ENCODE measurements around the gene ZNF687. TPM values are rescaled to one million over a fixed set of nuclear protein-coding genes. Genes with fewer than 3 reads are reported as not detected.
A peak's percentile ranks its signal among the peaks of the same experiment; 100 is the strongest.

Gene ZNF687
- polyA plus RNA-seq, 2 donors: 8.0 to 11.4 TPM

DNA sequence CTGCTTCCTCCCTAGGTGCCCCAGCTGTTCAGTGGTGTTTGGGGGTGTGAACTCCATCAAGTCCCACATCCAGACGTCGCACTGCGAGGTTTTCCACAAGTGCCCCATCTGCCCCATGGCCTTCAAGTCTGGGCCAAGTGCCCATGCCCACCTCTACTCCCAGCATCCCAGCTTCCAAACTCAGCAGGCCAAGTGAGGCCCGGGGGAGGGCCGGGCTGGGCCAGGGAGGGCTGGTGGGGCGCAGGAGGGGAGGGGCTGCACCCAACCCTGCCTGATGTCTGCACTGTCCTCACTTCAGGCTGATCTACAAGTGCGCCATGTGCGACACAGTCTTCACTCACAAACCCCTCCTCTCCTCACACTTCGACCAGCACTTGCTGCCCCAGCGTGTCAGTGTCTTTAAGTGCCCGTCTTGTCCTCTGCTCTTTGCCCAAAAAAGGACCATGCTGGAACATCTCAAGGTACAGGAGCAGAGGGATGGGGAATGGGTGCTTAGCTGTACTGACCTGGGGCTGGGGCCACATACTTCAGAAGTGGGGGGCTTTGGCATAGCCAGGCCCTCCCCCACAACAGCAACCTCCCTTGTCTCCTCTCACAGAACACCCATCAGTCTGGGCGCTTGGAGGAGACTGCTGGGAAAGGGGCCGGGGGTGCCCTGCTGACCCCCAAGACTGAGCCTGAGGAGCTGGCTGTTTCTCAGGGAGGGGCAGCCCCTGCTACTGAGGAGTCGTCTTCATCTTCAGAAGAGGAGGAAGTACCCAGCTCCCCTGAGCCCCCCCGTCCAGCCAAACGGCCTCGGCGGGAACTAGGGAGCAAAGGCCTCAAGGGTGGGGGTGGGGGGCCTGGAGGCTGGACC is 7.2 kb downstream of the ZNF687 start:
- H3K27ac ChIP-seq (ENCODE audit: low read depth in 2 of 2, low read length in 1 of 2): no peak overlapping the region
- WGBS, 2 donors: 78 to 79% methylated on average over 18 of the region's 18 CpGs
- H3K9me3 ChIP-seq (ENCODE audit: control insufficient read depth in 2 of 2, insufficient read depth in 1 of 2, low read depth in 1 of 2, low read length in 1 of 2): no peaks in the 10 kb centered on the region
- no peaks in the 10 kb centered on the region for H3K27me3 ChIP-seq (ENCODE audit: control insufficient read depth in 1 of 2, insufficient read depth in 2 of 2, low read length in 2 of 2)
- H3K36me3 ChIP-seq (ENCODE audit: control insufficient read depth in 2 of 2, insufficient read depth in 2 of 2, low read length in 1 of 2): peaks cover 52 to 64% of the 10 kb centered on the region in 2 donors
- H3K4me3 ChIP-seq (ENCODE audit: low read depth in 1 of 2, low read length in 2 of 2): no peak overlapping the region
- no peaks in the 10 kb centered on the region for H3K4me1 ChIP-seq (ENCODE audit: control insufficient read depth in 2 of 2, insufficient read depth in 2 of 2, low read length in 1 of 2)

DNA sequence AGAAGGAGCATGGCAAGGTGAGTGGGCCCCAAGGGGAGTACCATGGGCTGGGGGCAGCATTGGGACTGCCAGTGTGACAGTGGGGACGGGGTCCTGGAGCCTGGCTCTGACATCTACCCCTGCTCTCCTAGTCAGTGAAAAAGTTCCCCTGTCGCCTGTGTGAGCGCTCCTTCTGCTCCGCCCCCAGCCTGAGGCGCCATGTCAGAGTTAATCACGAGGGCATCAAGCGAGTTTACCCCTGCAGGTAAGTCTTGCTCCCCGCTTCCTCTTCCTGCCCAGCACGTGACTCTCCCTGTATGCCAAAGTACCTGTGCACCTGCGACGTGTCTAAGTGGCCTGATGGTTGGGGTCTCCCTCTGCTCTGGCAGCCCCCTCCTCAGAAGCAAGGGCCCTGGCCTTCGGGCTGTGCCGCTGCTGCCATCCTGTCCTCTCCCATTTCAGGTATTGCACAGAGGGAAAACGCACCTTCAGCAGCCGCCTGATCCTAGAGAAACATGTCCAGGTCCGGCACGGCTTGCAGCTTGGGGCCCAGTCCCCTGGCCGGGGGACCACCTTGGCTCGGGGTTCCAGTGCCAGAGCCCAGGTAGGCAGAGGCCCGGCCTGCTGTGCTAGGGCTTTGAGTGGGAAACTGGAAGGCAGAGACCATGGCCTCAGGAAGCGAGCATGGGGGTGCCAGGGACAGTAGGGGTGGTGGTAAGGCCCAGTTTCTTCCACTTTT is 8.1 kb downstream of the ZNF687 start:
- Histone ChIP-seq H3K4me1 (ENCODE audit: control insufficient read depth in 2 of 2, insufficient read depth in 2 of 2, low read length in 1 of 2) (no peaks in the 10 kb centered on the region), H3K4me3 (ENCODE audit: low read depth in 1 of 2, low read length in 2 of 2) (no peak overlapping the region), H3K27me3 (ENCODE audit: control insufficient read depth in 1 of 2, insufficient read depth in 2 of 2, low read length in 2 of 2) (no peaks in the 10 kb centered on the region), H3K27ac (ENCODE audit: low read depth in 2 of 2, low read length in 1 of 2) (no peak overlapping the region), H3K36me3 (ENCODE audit: control insufficient read depth in 2 of 2, insufficient read depth in 2 of 2, low read length in 1 of 2) (peaks cover 56 to 70% of the 10 kb centered on the region in 2 donors), H3K9me3 (ENCODE audit: control insufficient read depth in 2 of 2, insufficient read depth in 1 of 2, low read depth in 1 of 2, low read length in 1 of 2) (no peaks in the 10 kb centered on the region)
- WGBS, 2 donors: 78 to 82% methylated on average over 21 of the region's 21 CpGs

DNA sequence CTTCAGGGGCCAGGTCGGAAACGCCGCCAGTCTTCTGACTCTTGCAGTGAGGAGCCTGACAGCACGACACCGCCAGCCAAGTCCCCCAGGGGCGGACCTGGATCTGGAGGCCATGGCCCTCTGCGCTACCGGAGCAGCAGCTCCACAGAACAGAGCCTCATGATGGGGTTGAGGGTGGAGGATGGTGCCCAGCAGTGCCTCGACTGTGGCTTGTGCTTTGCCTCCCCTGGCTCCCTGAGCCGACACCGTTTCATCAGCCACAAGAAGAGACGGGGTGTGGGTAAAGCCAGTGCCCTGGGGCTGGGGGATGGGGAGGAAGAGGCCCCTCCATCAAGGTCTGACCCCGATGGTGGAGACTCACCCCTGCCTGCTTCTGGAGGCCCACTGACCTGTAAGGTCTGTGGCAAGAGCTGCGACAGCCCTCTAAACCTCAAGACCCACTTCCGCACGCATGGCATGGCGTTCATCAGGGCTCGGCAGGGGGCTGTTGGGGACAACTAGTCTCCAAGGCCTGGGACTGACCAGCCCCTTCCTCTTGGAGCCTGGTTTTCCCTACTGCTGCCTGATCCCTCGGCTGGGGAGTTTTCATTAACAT is 8.7 kb downstream of the ZNF687 start:
- Histone ChIP-seq H3K4me1 (ENCODE audit: control insufficient read depth in 2 of 2, insufficient read depth in 2 of 2, low read length in 1 of 2) (no peaks in the 10 kb centered on the region), H3K27ac (ENCODE audit: low read depth in 2 of 2, low read length in 1 of 2) (no peak overlapping the region), H3K4me3 (ENCODE audit: low read depth in 1 of 2, low read length in 2 of 2) (no peak overlapping the region), H3K27me3 (ENCODE audit: control insufficient read depth in 1 of 2, insufficient read depth in 2 of 2, low read length in 2 of 2) (no peaks in the 10 kb centered on the region), H3K9me3 (ENCODE audit: control insufficient read depth in 2 of 2, insufficient read depth in 1 of 2, low read depth in 1 of 2, low read length in 1 of 2) (no peaks in the 10 kb centered on the region), H3K36me3 (ENCODE audit: control insufficient read depth in 2 of 2, insufficient read depth in 2 of 2, low read length in 1 of 2) (peaks cover 57 to 73% of the 10 kb centered on the region in 2 donors)
- WGBS, 2 donors: 80 to 83% methylated on average over 19 of the region's 19 CpGs

DNA sequence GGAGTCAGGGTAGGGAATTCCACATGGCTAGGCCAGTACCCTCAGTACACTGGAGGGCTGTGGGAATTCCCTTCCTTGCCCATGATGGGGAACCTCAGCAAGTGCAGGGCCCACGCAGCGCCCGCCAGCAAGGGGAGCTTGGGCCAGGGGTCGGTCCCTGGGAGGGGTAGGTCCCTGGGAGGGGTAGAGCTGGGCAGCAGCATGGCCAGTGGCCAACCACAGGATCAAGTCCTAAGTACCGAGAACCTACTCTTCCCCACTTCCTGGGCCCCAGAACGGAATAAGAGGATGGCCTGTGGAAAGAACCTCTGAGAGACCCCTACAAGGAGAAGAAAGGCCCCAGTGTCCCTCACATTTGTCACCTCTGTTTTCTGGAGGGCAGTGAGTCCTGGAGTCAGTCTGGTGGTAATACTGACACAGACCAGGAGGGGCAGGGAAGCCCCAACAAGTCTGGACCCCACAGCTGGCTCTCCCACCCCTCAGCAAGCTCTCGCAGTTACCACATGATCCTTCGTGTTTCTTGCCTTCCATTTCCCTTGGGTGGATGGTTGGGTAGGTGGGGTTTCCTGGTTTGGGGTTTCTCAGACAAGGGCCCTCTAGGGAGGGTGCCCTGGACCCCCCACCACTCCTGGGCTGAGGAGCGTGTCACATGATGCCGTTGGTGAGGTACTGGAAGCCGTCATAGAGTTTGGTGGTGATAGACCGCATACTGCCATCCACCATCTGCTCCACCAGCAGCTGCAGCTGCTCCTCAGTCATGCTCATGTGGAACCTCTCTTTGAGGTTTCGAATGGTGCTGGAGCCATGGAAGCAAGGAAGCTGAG is 10.3 kb downstream of the ZNF687 start:
- Histone ChIP-seq H3K4me1 (ENCODE audit: control insufficient read depth in 2 of 2, insufficient read depth in 2 of 2, low read length in 1 of 2) (no peaks in the 10 kb centered on the region), H3K27me3 (ENCODE audit: control insufficient read depth in 1 of 2, insufficient read depth in 2 of 2, low read length in 2 of 2) (no peaks in the 10 kb centered on the region), H3K27ac (ENCODE audit: low read depth in 2 of 2, low read length in 1 of 2) (no peak overlapping the region), H3K9me3 (ENCODE audit: control insufficient read depth in 2 of 2, insufficient read depth in 1 of 2, low read depth in 1 of 2, low read length in 1 of 2) (no peaks in the 10 kb centered on the region), H3K4me3 (ENCODE audit: low read depth in 1 of 2, low read length in 2 of 2) (no peak overlapping the region), H3K36me3 (ENCODE audit: control insufficient read depth in 2 of 2, insufficient read depth in 2 of 2, low read length in 1 of 2) (peaks cover 46 to 69% of the 10 kb centered on the region in 2 donors)
- WGBS, 2 donors: 77% methylated on average over 13 of the region's 13 CpGs

DNA sequence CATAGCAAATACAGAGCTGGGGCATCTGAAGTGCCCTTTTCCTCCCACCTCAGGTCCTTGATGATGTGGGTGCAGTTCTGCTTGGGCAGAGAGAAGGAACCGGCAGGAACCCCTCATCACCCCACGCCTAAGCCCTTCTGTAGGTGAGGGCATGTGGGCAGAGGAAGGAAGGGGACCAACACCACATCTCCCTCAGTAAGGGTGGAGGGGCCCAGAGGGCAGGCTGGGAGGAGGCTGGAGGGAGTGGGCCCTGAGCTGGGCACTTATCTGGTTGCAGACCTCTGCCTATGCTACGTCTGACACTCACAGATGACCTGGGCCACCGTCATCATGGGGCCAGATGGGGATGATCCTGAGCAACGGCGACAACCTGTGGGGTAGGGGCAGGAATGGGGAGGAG is 11.0 kb downstream of the ZNF687 start:
- no peaks in the 10 kb centered on the region for H3K9me3 ChIP-seq (ENCODE audit: control insufficient read depth in 2 of 2, insufficient read depth in 1 of 2, low read depth in 1 of 2, low read length in 1 of 2)
- H3K27ac ChIP-seq (ENCODE audit: low read depth in 2 of 2, low read length in 1 of 2): no peak overlapping the region
- WGBS, 2 donors: 86 to 87% methylated on average over 6 of the region's 6 CpGs

DNA sequence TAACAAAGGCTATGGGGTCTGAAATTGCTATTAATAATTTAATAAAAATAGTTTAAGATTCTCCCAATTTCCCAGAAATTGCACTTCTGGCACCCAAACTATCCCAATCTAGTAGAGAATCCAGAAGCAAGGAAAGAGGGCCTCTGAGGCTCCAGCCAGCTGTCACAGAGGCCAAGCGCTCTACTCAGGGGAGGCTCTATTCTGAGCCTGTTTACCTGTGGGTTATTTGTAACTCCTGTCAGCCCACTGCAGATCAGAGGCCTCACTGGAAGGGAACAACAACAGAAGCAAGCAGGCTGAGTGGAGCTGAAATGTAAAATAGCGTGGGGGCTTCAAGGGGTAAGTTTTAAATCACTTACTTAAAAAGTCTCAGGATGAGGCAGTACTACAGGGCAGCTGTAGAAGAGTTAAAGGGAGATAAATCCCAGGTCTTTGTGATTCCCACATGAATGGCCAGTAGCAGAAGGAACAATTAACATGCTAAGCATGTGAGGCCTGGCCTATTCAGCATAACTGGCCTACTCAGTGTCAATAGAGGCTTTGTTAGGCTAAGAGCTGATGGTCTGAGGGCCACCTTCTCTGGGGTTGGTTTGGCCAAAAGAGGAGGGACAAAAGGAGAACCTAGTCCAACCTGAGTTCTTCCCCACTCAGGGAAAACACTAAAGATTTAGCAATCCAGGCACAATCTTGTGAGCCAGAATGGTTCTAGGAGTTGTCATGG is 12.8 kb downstream of the ZNF687 start:
- Histone ChIP-seq H3K4me3 (ENCODE audit: low read depth in 1 of 2, low read length in 2 of 2) (no peak overlapping the region), H3K9me3 (ENCODE audit: control insufficient read depth in 2 of 2, insufficient read depth in 1 of 2, low read depth in 1 of 2, low read length in 1 of 2) (no peaks in the 10 kb centered on the region), H3K36me3 (ENCODE audit: control insufficient read depth in 2 of 2, insufficient read depth in 2 of 2, low read length in 1 of 2) (peaks cover 55 to 60% of the 10 kb centered on the region in 2 donors), H3K27ac (ENCODE audit: low read depth in 2 of 2, low read length in 1 of 2) (no peak overlapping the region), H3K4me1 (ENCODE audit: control insufficient read depth in 2 of 2, insufficient read depth in 2 of 2, low read length in 1 of 2) (no peaks in the 10 kb centered on the region), H3K27me3 (ENCODE audit: control insufficient read depth in 1 of 2, insufficient read depth in 2 of 2, low read length in 2 of 2) (no peaks in the 10 kb centered on the region)
- 90 to 97% methylated on average over 2 of the region's 2 CpGs for WGBS, 2 donors

More for the DNA sequence above, 11.0 kb downstream of the ZNF687 start:
- Histone ChIP-seq H3K4me3 (ENCODE audit: low read depth in 1 of 2, low read length in 2 of 2) (no peak overlapping the region), H3K36me3 (ENCODE audit: control insufficient read depth in 2 of 2, insufficient read depth in 2 of 2, low read length in 1 of 2) (peaks cover 48 to 65% of the 10 kb centered on the region in 2 donors), H3K27me3 (ENCODE audit: control insufficient read depth in 1 of 2, insufficient read depth in 2 of 2, low read length in 2 of 2) (no peaks in the 10 kb centered on the region), H3K4me1 (ENCODE audit: control insufficient read depth in 2 of 2, insufficient read depth in 2 of 2, low read length in 1 of 2) (no peaks in the 10 kb centered on the region)

DNA sequence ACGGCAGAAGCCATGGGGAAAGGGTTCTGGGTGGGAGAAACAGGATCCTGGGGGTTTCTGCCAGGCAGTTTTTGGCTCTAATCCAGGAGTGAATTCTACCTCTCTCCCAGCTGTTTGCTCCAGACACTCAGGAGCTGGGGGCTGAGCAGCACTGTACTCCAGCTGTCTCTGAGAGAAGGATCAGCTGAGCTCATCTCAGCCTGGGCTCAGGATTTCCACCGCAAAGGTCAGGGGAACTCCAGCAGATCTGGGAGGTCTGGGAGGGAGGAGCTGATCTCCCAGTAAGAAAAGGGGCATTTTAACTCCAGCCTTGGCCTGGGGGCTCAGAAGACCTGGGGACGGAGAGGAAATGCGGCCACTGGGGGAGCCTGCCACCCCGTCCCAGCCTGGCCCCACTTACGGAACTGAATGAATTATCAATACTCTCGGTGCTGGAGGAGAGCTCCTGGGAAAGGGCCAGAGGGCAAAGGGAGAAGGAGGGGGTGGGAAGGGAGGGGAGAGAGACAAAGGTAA is 27.8 kb downstream of the ZNF687 start:
- Histone ChIP-seq H3K36me3 (ENCODE audit: control insufficient read depth in 2 of 2, insufficient read depth in 2 of 2, low read length in 1 of 2) (peaks cover 29 to 40% of the 10 kb centered on the region in 2 donors), H3K4me3 (ENCODE audit: low read depth in 1 of 2, low read length in 2 of 2) (no peak overlapping the region), H3K27me3 (ENCODE audit: control insufficient read depth in 1 of 2, insufficient read depth in 2 of 2, low read length in 2 of 2) (no peaks in the 10 kb centered on the region), H3K4me1 (ENCODE audit: control insufficient read depth in 2 of 2, insufficient read depth in 2 of 2, low read length in 1 of 2) (peaks cover 2 to 8% of the 10 kb centered on the region in 2 donors), H3K27ac (ENCODE audit: low read depth in 2 of 2, low read length in 1 of 2) (peak overlapping the region; percentile 50 to 65), H3K9me3 (ENCODE audit: control insufficient read depth in 2 of 2, insufficient read depth in 1 of 2, low read depth in 1 of 2, low read length in 1 of 2) (no peaks in the 10 kb centered on the region)
- 66 to 70% methylated on average over 7 of the region's 7 CpGs for WGBS, 2 donors

DNA sequence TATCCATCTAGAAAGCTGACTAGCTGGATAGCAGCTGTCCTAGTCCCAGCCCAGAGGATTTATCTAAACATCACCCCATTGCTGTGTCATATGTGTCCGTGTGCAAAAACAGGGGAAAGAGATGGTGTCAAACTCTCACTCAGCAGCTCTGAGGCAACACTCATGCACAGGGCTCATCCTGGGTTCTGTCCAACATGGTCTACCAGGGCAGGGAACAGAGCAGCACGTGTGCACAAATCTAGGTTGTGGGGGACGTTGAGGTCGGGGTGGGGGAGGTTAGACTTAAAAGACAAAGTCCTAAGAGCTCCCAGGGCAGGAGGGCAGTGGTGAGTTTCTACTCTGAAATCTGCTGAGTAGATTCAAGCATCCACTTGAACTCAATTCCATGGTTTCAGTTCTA is 28.9 kb downstream of the ZNF687 start:
- 66 to 72% methylated on average over 4 of the region's 4 CpGs for WGBS, 2 donors
- no peaks in the 10 kb centered on the region for H3K9me3 ChIP-seq (ENCODE audit: control insufficient read depth in 2 of 2, insufficient read depth in 1 of 2, low read depth in 1 of 2, low read length in 1 of 2)
- H3K36me3 ChIP-seq (ENCODE audit: control insufficient read depth in 2 of 2, insufficient read depth in 2 of 2, low read length in 1 of 2): peaks cover 23 to 37% of the 10 kb centered on the region in 2 donors
- peaks cover 2 to 8% of the 10 kb centered on the region in 2 donors for H3K4me1 ChIP-seq (ENCODE audit: control insufficient read depth in 2 of 2, insufficient read depth in 2 of 2, low read length in 1 of 2)
- H3K27me3 ChIP-seq (ENCODE audit: control insufficient read depth in 1 of 2, insufficient read depth in 2 of 2, low read length in 2 of 2): no peaks in the 10 kb centered on the region
- no peak overlapping the region for H3K4me3 ChIP-seq (ENCODE audit: low read depth in 1 of 2, low read length in 2 of 2)
- H3K27ac ChIP-seq (ENCODE audit: low read depth in 2 of 2, low read length in 1 of 2): peak overlapping the region; percentile 31 to 79

Data from esophagus (tissue), 2 donors.